GM12865 (cell line): ENCODE results near the gene VPS54.
"Not testable (repeated sequence)": the region's sequence is repeated elsewhere in the genome, so short reads cannot be mapped to it uniquely, and the experiment has no call there.

Experiments
- DNase-seq: peaks from one replicate; pipeline ENCODE4 v3.0.0; 2010; ENCODE audit warnings: low read depth
- H3K4me3 ChIP-seq: 2 replicates; pipeline ENCODE4 v1.5.1; 2011; ENCODE audit warnings: mild to moderate bottlenecking, low read depth, low read length, control low read depth
- CTCF ChIP-seq: IDR thresholded peaks from 2 replicates; pipeline ENCODE4 v1.5.1; 2011; ENCODE audit warnings: low read length, control low read depth, low read depth, inconsistent platforms; ENCODE audit not compliant: insufficient read depth; ENCODE audit errors: missing control alignments

VPS54 gene

GRCh38 chr2:64003239-64003638, 16.0 kb downstream of the VPS54 start:
- TF ChIP-seq CTCF = no peak
- DNase-seq = no peak
- no peak overlapping the region for H3K4me3 ChIP-seq

DNA sequence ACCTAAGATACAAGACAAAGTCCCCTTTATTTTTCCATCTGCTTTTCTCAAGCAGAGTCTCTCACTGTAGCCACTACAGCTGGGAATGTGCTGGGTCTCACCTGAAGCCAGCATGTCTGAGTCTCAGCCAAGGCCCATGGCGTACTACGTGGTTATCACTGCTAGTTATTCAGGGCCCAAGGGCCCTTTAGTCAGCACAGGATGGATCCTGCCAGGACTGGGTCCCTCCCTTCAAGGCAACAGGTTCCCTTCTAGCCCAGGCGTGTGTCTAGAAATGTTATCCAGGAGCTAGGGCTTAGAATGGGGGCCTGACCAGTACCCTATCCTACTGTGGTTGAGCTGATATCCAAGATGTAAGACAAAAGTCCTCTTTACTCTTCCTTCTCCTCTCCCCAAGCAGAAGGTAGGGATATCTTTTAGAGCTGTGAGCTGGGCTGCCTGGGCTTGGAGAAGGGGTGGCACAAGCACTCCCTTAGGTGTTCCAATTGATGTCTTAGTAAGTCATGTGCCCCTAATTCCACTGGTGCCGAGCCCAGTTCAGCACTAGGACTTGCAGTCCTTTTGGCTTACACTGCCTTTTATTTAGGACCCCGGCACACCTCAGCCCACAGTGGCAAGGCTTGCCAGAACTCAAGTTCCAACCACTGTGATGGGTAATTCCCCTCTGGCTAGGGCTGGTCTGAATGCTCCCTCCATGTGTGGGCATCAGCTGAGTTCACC, 17.7 kb downstream of the VPS54 start:
- TF ChIP-seq CTCF = no peak
- H3K4me3 ChIP-seq = no peak overlapping the region
- no peak for DNase-seq

DNA sequence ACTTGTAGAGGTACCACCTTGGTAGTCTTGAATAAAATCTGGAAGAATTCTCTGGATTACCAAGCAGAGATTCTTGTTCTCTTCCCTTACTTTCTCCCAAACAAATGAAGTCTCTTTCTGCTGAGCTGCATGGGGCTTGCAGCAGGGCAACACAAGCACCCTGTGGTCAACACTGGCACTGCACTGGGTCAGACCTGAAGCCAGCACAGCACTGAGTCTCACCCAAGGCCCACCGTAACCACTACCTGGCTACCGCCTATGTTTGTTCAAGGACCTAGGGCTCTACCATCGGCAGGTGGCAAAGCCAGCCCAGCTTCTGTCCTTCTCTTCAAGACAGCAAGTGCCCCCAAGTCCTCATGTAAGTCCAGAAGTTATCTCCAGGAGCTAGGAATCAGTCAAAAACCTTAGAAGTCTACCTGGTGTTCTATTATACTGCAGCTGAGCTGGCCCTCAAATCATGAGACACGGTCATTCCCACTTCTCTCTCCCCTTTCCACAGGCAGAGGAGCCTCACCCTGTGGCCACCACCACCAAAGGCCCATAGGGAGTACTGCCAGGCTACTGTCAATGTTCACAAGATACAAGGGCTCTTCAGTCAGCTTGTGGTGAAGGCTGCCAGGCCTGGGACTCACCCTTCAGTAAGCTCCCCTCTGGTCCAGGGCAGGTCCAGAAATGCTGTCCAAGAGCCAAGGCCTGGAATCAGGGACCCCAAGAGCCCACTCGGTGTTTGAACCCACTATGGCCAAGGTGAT, 18.4 kb downstream of the VPS54 start:
- DNase-seq = no peak
- no peak overlapping the region for H3K4me3 ChIP-seq
- no peak for TF ChIP-seq CTCF

DNA sequence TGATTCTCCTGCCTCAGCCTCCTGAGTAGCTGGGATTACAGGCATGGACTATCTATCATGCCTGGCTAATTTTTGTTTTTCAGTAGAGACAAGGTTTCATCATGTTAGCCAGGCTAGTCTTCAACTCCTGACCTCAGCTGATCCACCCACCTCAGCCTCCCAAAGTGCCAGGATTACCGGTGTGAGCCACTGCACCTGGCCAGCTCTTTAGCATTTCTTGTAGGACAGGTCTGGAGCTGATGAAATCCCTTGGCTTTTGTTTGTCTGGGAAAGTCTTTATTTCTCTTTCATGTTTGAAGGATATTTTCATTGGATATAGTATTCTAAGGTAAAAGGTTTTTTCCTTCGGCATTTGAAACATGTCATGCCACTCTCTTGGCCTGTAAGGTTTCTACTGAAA, 20.2 kb downstream of the VPS54 start:
- no peak for DNase-seq
- TF ChIP-seq CTCF = no peak
- no peak overlapping the region for H3K4me3 ChIP-seq

- not testable (repeated sequence) for DNase-seq, H3K4me3 ChIP-seq
These were observed 22.5 kb downstream of the VPS54 start for GRCh38 chr2:63996582-63997198.

- H3K4me3 ChIP-seq, DNase-seq: not testable (repeated sequence)
These were observed 24.7 kb downstream of the VPS54 start for GRCh38 chr2:63994329-63995070.

- no peak for TF ChIP-seq CTCF
- H3K4me3 ChIP-seq = no peak overlapping the region
- no peak for DNase-seq
These were observed 25.4 kb downstream of the VPS54 start for GRCh38 chr2:63993871-63994270.

GRCh38 chr2:63993130-63993584, 26.1 kb downstream of the VPS54 start:
- not testable (repeated sequence) for H3K4me3 ChIP-seq, DNase-seq
